ENCODE data around the gene CCNI2. TPM values are rescaled to one million over a fixed set of nuclear protein-coding genes. Genes with fewer than 3 reads are reported as not detected.

CCNI2 gene
- total RNA-seq, 1 experiment from 2014 or later = 1.7 TPM

GRCh38 chr5:132764671-132765238 lies 17.5 kb downstream of the CCNI2 start (continued):
- TF ChIP-seq E2F5 (CRISPR knock-in tag; IDR thresholded peaks at IDR 0.05) = no peak

GRCh38 chr5:132765311-132766019 lies 18.2 kb downstream of the CCNI2 start:
- no peak for ATAC-seq
- POLR2A ChIA-PET = interaction anchor here (0.5 kb wide), 1 partner anchor 11 kb away, joined by 3 read pairs; no protein-coding TSS in a partner anchor

More at GRCh38 chr5:132765311-132766019, 18.2 kb downstream of the CCNI2 start:
- 0 out of 2 replicates have a peak, but pooled peaks cover 2% of the 10 kb centered on the region for H3K36me3 Mint-ChIP-seq
- no peaks in the 10 kb centered on the region for H3K27me3 Mint-ChIP-seq (ENCODE audit: low read depth)
- H3K4me3 Mint-ChIP-seq = no peak overlapping the region
- no peak overlapping the region for H3K27ac Mint-ChIP-seq
- CTCF ChIA-PET = interaction anchor here (0.9 to 1.0 kb wide), 2 partner anchors 10 to 18 kb away, joined by 3 to 4 read pairs; partner anchors contain the start of gene CCNI2
- no peak for DNase-seq (ENCODE audit: low spot score)
- no peaks in the 10 kb centered on the region for H3K9me3 Mint-ChIP-seq
- no peaks in the 10 kb centered on the region for H3K4me1 Mint-ChIP-seq
- TF ChIP-seq TEAD1 (CRISPR knock-in tag; IDR thresholded peaks at IDR 0.05) (no peak), CTCF (IDR thresholded peaks at IDR 0.05) (no peak), E2F1 (CRISPR knock-in tag; IDR thresholded peaks at IDR 0.05) (no peak), IRF1 (CRISPR knock-in tag; IDR thresholded peaks at IDR 0.05) (no peak), ZNF121 (CRISPR knock-in tag; IDR thresholded peaks at IDR 0.05) (no peak), TCF7 (CRISPR knock-in tag; IDR thresholded peaks at IDR 0.05; ENCODE audit: low read depth) (no peak), MYBL2 (CRISPR knock-in tag; IDR thresholded peaks at IDR 0.05) (no peak), ZNF281 (CRISPR knock-in tag; IDR thresholded peaks at IDR 0.05) (no peak)

Data from WTC11 (cell line).